ENCODE data around the gene WDPCP. TPM values are rescaled to one million over a fixed set of nuclear protein-coding genes. Genes with fewer than 3 reads are reported as not detected.
"Not testable (repeated sequence)": the region's sequence is repeated elsewhere in the genome, so short reads cannot be mapped to it uniquely, and the experiment has no call there.

WDPCP gene
- polyA plus RNA-seq, 2 of the 4 experiments (the other 2 are of a cell fraction), result 3.0 to 7.6 TPM

DNA sequence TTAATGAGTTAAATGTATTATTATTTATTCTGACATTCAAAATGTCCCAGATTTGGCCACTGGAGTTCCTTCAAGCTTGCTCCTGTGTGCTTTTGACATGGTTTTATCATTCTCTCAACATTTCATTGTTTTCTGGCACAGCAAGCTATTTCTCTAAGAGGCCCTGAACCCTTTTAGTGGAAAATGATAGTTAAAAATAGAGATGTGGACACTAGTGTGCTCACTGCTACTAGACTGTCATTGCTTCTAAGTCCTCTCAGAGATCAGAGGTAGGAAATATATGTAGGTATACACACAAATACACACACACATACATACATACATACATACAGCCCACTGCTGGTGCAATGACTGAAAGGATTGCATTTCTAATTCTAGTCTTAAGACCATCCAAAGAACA, 25.5 kb downstream of the WDPCP start:
- ChIA-PET CTCF (no interaction called here), POLR2A (no interaction called here)
- no peak overlapping the region for H3K4me3 ChIP-seq
- FAIRE-seq (no peak), DNase-seq (ENCODE audit: low read depth in 1 of 2, low spot score in 1 of 2) (no peak), ATAC-seq (no peak)
- TF ChIP-seq MAX (IDR thresholded peaks at IDR 0.05) (no peak), FOSB (CRISPR knock-in tag; IDR thresholded peaks at IDR 0.05) (no peak), HOXB5 (CRISPR knock-in tag; IDR thresholded peaks at IDR 0.05) (no peak), RNF2 (IDR thresholded peaks at IDR 0.05; ENCODE audit: borderline replicate concordance, low read depth) (no peak), RFX5 (IDR thresholded peaks at IDR 0.05) (no peak), ZC3H11A (IDR thresholded peaks at IDR 0.05) (no peak), CEBPB (IDR thresholded peaks at IDR 0.05) (no peak), GATA3 (IDR thresholded peaks at IDR 0.05; ENCODE audit: borderline replicate concordance) (no peak), EP300 (IDR thresholded peaks at IDR 0.05) (no peak), MYC (IDR thresholded peaks at IDR 0.05; ENCODE audit: borderline replicate concordance, low read length) (no peak)
- TF ChIP-seq, protein P1, sequence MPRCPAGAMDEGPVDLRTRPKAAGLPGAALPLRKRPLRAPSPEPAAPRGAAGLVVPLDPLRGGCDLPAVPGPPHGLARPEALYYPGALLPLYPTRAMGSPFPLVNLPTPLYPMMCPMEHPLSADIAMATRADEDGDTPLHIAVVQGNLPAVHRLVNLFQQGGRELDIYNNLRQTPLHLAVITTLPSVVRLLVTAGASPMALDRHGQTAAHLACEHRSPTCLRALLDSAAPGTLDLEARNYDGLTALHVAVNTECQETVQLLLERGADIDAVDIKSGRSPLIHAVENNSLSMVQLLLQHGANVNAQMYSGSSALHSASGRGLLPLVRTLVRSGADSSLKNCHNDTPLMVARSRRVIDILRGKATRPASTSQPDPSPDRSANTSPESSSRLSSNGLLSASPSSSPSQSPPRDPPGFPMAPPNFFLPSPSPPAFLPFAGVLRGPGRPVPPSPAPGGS (IDR thresholded peaks at IDR 0.05), result no peak
- H3K27ac ChIP-seq, result no peak overlapping the region
- no peak overlapping the region for H3K4me2 ChIP-seq
- H3K9me3 ChIP-seq, result peaks cover 11% of the 10 kb centered on the region; the same call in 2 of the 3 replicates
- H3K4me1 ChIP-seq, result no peaks in the 10 kb centered on the region

DNA sequence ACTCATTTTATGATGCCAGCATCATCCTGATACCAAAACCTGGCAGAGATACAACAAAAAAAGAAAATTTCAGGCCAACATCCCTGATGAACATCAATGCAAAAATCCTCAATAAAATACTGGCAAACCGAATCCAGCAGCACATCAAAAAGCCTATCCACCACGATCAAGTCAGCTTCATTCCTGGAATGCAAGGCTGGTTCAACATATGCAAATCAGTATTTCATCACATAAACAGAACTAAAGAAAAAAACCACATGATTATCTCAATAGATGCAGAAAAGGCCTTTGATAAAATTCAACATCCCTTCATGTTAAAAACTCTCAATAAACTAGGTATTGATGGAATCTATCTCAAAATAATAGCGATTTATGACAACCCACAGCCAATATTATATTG, 29.4 kb downstream of the WDPCP start:
- H3K4me2 ChIP-seq; CTCF ChIA-PET; FAIRE-seq; H3K27ac ChIP-seq; ATAC-seq; H3K4me3 ChIP-seq; DNase-seq (ENCODE audit: low read depth in 1 of 2, low spot score in 1 of 2); H3K4me1 ChIP-seq; POLR2A ChIA-PET: not testable (repeated sequence)
- 28% methylated on average over 3 of the region's 3 CpGs for WGBS (ENCODE audit: missing lambda C conversion rate)
- H3K9me3 ChIP-seq, result peaks cover 10% of the 10 kb centered on the region; the same call in 2 of the 3 replicates

GRCh38 chr2:63557819-63558218, 30.5 kb downstream of the WDPCP start:
- POLR2A ChIA-PET; FAIRE-seq; H3K27ac ChIP-seq; DNase-seq (ENCODE audit: low read depth in 1 of 2, low spot score in 1 of 2); H3K4me1 ChIP-seq; H3K4me3 ChIP-seq; ATAC-seq; H3K4me2 ChIP-seq: not testable (repeated sequence)
- CTCF ChIA-PET, result interaction anchor here (1.3 kb wide), 1 partner anchor 134 kb away, joined by 3 read pairs; no protein-coding TSS in a partner anchor
- peaks cover 10% of the 10 kb centered on the region; the same call in 2 of the 3 replicates for H3K9me3 ChIP-seq

DNA sequence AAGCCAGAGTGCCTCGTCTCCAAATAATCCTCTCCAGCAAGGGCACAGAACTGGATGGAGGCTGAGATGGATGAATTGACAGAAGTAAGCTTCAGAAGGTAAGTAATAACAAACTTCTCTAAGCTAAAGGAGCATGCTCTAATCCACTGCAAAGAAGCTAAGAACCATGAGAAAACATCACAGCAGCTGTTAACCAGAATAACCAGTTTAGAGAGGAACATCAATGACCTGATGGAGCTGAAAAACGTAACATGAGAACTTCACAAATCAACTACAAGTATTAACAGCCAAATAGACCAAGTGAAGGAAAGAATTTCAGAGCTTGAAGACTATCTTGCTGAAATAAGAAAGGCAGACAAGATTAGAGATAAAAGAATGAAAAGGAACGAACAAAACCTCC, 32.3 kb downstream of the WDPCP start:
- no peak for ATAC-seq
- DNase-seq (ENCODE audit: low read depth in 1 of 2, low spot score in 1 of 2), result no peak
- 66% methylated on average over 3 of the region's 3 CpGs for whole genome bisulfite sequencing (ENCODE audit: missing lambda C conversion rate)
- Histone ChIP-seq H3K4me2 (no peak overlapping the region), H3K9me3 (peaks cover 10% of the 10 kb centered on the region; the same call in 2 of the 3 replicates), H3K4me1 (no peaks in the 10 kb centered on the region), H3K27ac (no peak overlapping the region), H3K4me3 (no peak overlapping the region)
- ChIA-PET CTCF (interaction anchor here (1.2 kb wide), 1 partner anchor 11 kb away, joined by 4 read pairs; no protein-coding TSS in a partner anchor), POLR2A (no interaction called here)
- no peak for FAIRE-seq
- TF ChIP-seq, protein P1 (IDR thresholded peaks at IDR 0.05), result no peak
- TF ChIP-seq HOXB5 (CRISPR knock-in tag; IDR thresholded peaks at IDR 0.05) (no peak), EHF (CRISPR knock-in tag; IDR thresholded peaks at IDR 0.05) (no peak), KDM5A (IDR thresholded peaks at IDR 0.05) (no peak), JUN (IDR thresholded peaks at IDR 0.05) (no peak), HMGXB4 (CRISPR knock-in tag; IDR thresholded peaks at IDR 0.05; ENCODE audit: borderline replicate concordance) (no peak), RARB (CRISPR knock-in tag; IDR thresholded peaks at IDR 0.05) (no peak), FOSB (CRISPR knock-in tag; IDR thresholded peaks at IDR 0.05) (no peak), CBX8 (IDR thresholded peaks at IDR 0.05) (no peak), USF2 (IDR thresholded peaks at IDR 0.05) (no peak), ZC3H11A (IDR thresholded peaks at IDR 0.05) (no peak), MAZ (IDR thresholded peaks at IDR 0.05; ENCODE audit: borderline replicate concordance, low read depth, low read length) (no peak), ESRRA (IDR thresholded peaks at IDR 0.05; ENCODE audit: borderline replicate concordance, low read length) (no peak), RCOR1 (IDR thresholded peaks at IDR 0.05; ENCODE audit: low read depth, low read length) (no peak), EHMT2 (IDR thresholded peaks at IDR 0.05; ENCODE audit: low read depth) (no peak)
- TF ChIP-seq, protein P2, sequence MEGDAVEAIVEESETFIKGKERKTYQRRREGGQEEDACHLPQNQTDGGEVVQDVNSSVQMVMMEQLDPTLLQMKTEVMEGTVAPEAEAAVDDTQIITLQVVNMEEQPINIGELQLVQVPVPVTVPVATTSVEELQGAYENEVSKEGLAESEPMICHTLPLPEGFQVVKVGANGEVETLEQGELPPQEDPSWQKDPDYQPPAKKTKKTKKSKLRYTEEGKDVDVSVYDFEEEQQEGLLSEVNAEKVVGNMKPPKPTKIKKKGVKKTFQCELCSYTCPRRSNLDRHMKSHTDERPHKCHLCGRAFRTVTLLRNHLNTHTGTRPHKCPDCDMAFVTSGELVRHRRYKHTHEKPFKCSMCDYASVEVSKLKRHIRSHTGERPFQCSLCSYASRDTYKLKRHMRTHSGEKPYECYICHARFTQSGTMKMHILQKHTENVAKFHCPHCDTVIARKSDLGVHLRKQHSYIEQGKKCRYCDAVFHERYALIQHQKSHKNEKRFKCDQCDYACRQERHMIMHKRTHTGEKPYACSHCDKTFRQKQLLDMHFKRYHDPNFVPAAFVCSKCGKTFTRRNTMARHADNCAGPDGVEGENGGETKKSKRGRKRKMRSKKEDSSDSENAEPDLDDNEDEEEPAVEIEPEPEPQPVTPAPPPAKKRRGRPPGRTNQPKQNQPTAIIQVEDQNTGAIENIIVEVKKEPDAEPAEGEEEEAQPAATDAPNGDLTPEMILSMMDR (IDR thresholded peaks at IDR 0.05), result no peak
- TF ChIP-seq, protein P3, sequence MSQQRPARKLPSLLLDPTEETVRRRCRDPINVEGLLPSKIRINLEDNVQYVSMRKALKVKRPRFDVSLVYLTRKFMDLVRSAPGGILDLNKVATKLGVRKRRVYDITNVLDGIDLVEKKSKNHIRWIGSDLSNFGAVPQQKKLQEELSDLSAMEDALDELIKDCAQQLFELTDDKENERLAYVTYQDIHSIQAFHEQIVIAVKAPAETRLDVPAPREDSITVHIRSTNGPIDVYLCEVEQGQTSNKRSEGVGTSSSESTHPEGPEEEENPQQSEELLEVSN (IDR thresholded peaks at IDR 0.05; ENCODE audit: borderline replicate concordance, low read depth), result no peak

Measured in A549 (cell line).